Activated T-cell treated with anti-CD3 and anti-CD28 coated beads, Interleukin-2, amount 50 U/mL, for 48 hours (primary cell): ENCODE data around the gene ARID1A.

Experiments
- DNase-seq, 2 experiments: peaks; one replicate each; pipeline ENCODE4 v3.0.0-alpha.2; 2020

The ARID1A gene

DNA sequence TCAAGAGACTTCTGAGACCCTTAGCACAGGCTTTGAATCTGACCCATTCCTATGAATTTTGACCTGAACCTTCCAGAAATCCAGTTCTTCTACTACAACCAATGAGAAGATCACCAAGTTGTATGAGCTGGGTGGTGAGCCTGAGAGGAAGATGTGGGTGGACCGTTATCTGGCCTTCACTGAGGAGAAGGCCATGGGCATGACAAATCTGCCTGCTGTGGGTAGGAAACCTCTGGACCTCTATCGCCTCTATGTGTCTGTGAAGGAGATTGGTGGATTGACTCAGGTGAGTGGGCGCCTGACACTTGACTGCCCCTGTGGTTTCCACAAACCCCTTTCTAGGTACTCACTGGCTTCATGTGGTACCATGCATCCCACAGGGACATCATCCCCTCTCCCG, 71.9 kb downstream of the ARID1A start:
- no peak for DNase-seq

DNA sequence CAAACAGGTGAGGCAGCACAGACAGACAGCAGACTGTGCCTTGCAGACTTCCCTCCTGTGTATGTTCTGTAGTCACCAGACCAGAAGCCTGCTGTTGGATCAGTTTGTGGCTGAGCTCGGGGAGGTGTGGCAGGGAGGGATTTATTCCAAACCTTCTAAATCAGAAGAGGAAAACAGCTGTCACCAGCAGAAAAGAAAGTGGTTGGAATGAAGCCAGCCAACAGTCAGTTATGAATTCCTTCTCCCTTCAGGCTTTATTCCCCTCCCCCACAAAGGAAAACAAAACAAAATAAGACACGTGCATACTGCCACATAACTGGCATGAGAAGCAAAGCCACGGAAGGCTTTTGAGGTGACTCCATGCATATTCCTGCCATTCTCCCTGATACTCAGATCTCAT, 72.9 kb downstream of the ARID1A start:
- no peak for DNase-seq

DNA sequence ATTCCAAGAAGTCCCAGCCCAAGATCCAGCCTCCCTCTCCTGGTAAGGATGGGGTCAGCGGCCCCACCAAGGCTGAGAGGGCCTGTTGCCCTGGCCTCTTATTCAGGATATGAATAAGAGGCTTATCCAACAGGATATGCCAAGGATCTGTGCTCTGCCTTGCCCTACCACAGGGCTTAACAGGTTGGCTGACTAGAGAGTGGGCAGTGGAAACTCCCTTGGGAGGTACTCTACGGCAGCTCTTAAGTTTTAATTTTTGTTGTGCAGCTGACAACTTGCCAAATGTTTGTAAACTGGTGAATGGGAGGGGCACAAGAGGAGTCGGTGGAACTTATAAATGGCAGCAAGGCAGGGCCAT, 75.4 kb downstream of the ARID1A start:
- no peak for DNase-seq

DNA sequence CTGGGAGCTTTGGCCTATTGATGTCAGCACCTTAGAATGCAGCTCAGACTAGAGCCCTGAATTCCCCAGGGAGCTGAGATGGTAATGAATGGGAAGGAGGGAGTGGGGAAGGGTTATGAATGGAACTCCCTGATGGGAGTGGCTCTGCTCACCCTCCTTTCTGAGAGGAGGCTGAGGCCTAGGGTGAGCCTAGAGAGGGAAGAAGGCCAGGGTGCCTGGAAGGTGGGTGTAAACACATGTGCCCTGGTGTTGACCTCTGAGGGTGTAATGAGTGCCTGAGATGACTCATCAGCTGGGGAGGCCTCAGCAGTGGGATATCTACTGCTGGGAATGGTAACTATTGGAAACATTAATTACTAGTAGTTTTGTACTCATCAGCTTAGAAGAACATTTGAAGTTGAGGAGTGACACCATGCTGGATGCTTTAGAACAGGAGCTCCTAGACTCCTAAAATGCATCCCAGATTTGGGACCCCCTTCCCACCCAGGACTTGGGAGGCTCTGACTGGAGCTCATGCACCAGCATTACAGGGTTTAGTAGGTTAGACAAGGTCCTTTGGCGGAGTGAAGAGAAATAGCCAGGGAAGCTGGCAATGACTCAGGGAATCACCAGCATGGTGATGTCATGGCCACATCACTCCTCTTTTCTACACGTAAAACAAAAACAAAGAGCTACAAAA, 76.0 kb downstream of the ARID1A start:
- DNase-seq: peak in 1 of 2 experiments; percentile 40

GRCh38 chr1:26772687-26773086, 76.9 kb downstream of the ARID1A start:
- DNase-seq: no peak

- DNase-seq: no peak
Measured at GRCh38 chr1:26774462-26774861, 78.6 kb downstream of the ARID1A start.

DNA sequence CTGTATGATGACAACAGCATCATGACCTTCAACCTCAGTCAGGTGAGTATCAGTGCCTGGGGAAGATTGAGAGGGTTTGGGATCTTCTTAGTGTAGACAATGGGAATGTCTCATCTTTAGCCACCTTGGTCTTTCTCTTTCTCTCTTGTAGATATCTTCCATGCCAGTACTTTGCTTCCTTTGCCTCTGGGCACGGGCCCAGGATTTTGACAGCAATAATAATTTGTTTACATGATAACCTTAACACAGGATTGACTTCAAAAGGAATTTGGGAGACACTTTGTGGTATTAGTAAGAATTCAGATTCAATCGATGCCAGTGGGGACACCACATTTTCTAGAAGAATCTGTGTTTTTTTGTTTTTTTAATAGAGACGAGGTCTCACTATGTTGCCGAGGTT, 79.9 kb downstream of the ARID1A start:
- DNase-seq: no peak

GRCh38 chr1:26779098-26779668, 83.4 kb downstream of the ARID1A start:
- no peak for DNase-seq

DNA sequence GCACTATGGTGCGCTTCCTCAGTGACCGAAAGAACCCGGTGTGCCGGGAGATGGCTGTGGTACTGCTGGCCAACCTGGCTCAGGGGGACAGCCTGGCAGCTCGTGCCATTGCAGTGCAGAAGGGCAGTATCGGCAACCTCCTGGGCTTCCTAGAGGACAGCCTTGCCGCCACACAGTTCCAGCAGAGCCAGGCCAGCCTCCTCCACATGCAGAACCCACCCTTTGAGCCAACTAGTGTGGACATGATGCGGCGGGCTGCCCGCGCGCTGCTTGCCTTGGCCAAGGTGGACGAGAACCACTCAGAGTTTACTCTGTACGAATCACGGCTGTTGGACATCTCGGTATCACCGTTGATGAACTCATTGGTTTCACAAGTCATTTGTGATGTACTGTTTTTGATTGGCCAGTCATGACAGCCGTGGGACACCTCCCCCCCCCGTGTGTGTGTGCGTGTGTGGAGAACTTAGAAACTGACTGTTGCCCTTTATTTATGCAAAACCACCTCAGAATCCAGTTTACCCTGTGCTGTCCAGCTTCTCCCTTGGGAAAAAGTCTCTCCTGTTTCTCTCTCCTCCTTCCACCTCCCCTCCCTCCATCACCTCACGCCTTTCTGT, 84.6 kb downstream of the ARID1A start:
- DNase-seq: no peak

DNA sequence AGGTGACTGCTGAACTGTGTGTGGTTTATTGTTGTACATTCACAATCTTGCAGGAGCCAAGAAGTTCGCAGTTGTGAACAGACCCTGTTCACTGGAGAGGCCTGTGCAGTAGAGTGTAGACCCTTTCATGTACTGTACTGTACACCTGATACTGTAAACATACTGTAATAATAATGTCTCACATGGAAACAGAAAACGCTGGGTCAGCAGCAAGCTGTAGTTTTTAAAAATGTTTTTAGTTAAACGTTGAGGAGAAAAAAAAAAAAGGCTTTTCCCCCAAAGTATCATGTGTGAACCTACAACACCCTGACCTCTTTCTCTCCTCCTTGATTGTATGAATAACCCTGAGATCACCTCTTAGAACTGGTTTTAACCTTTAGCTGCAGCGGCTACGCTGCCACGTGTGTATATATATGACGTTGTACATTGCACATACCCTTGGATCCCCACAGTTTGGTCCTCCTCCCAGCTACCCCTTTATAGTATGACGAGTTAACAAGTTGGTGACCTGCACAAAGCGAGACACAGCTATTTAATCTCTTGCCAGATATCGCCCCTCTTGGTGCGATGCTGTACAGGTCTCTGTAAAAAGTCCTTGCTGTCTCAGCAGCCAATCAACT, 85.5 kb downstream of the ARID1A start:
- DNase-seq: no peak

DNA sequence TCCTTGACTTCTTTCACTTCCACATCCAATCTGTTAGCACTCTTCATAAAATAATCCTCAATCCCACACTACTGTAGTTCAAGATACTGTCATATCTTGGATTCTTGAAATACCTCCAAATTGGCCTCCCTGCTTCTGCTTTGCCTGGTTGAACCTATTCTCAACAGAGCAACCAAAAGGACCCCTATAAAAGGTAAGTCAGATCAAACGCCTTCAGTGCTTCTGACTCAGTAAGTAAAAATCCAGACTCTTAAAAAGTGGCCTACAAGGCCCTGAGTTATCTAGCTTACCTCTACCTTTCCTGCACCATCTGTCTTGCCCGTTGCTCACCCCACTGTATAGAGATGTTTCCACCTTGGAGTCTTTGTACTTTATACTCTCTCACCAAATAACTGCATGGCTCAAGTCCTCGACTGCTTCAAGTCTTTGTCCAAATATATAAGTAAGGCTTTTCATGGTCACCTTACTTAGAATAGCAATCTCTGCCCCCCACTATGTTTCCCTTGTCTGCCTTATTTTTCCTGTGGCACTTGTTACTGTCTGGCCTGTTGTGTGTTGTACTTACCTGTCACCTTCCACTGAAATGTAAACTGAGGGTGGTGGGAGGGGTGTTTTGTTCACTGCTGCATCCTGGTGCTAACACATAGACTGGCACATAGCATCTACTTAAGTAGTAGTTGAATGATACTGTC, 86.9 kb downstream of the ARID1A start:
- no peak for DNase-seq

GRCh38 chr1:26783646-26784022, 87.8 kb downstream of the ARID1A start:
- DNase-seq: no peak

DNA sequence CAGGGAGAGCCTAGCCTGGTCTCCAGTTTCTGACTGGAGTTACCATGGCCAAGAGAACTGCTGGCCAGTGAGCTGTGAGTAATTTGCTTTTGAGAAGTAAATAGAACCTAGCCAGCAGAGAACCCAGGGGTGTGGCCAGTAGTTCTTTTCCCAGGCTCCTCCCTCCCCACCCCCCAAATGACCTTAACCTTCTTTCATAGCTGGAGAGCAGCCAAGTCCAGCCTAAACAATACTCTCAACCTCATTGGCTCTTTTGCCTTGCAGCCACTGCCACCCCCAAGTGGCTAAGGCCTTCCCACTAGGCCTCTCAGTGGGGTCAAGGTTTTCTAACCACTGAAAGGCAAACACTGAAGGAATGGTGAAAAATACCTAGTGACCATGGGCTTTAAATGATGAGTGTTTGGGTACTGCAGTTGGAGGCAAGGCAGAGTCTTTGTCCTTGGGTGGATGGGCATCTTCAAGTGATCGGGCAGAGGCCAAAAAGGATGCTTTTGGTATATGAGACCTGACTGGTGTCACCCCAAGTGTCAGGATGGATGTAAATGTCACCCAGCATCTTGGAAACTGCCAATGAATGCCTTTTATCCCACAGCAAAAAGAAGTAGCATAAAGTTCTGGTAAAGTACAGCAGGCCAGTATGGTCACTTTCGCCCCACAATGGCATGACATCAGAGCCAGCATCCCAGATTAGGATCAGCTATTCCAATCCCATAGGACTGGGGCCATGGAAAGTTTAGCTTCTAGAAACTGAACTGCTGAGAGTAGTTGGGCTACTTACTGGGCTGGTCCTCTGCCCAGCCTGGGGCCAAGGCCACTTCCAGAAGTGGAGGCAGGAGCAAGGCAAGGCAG, 88.4 kb downstream of the ARID1A start:
- DNase-seq: no peak

DNA sequence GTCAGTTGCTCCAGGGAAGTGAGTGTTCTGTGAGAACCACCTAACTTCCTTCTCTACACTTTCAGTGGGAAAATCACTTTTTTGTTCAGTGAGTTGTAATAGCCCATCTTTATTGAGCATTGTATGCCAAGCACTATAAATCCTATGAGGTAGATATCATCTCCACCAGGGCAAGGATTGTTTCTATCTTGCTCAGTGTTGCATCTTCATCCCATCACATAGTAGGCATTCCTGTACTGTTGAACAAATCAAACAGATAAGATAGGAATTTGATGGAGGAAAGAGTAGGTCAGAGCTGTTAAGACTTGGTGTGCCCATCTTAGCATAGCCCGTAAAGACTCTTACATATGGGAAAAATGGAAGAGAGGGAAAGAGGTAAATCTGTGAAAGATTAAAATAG, 89.1 kb downstream of the ARID1A start:
- no peak for DNase-seq

- no peak for DNase-seq
Measured at GRCh38 chr1:26785611-26786436, 90.0 kb downstream of the ARID1A start.

DNA sequence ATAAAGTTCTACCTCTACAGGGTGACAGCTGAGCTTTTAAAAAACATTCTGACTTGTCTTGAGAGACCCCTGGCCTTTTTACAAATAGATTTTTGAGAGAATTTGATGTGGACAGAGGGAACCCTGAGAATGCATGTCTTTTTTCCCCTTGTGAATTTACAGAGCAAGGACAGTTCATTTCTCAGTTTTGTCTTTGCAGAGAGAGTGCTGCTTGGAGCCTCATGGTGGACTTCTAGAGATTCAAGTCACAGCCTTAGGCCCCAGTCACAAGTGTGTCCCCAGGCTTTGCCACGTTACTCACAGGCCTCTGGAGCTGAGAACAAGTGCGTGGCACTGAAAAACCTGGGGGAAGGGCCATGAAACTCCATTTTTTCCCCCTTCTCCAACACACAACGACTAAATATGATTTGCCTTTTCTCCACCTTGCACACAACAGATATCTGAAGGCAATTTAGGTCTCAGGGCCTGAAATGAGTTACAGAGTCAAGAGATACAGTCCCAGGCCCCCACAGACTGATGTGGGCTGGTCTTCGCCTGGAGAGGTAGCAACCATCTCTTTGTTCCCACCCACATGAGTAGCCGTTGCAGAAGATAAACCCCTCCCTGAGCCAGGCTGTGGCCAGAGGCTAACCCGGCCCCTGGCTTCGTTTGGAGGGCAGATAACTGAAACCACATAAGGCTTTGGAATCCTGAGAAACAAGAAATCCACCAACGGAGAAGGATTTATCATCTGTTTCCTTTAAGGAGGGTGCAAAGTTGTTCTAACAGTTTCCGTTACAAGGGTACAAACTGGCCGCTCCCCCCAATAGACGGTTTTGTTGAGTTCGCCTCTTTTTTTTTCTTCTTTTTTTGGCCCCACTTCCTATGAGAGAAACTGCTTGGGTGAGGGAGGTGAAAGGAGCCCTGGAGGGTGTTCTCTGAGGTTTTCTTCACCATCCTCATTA, 90.9 kb downstream of the ARID1A start:
- peak; percentile 60 to 64 for DNase-seq

DNA sequence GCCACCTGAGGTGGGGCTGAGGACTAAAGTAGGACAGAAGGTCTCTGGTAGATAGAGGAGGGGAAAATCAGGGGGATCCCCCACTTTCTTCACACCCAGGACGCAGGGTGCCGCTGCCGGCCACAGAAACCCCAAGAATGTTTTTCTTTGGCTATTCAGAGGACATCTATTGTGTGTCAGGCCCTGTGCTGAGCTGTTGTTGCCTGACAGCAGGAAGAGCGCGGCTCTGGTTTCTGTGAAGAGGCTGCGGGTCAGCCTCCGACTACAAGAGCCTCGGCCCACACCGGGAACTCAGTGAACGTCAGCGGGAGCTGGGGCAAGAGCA, 91.5 kb downstream of the ARID1A start:
- DNase-seq: no peak

- DNase-seq: peak; percentile 92 to 95
Measured at GRCh38 chr1:26787706-26788514, 92.1 kb downstream of the ARID1A start, which contains the start of gene PIGV. TSS of gene PIGV (plus strand) at chr1:26787950. CDS start at chr1:26790816, 2,866 bp downstream.

DNA sequence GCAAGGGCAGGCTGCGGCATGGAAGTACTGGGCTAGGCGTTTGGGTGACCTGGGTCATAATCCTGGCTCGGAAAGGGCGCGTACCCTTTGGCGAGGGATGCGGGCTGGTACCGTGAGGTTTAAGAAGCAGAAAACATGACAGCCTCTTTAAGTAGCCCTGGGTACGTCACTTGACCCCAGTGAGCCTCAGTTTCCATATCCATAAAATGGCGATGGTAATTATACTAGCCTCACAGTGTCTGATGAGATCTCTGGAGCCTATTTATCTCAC, 92.6 kb downstream of the ARID1A start:
- DNase-seq: no peak
